GM23338 (cell line): Measurements from ENCODE around the gene C10orf105. TPM values are rescaled to one million over a fixed set of nuclear protein-coding genes. Genes with fewer than 3 reads are reported as not detected.

Experiments used
- ATAC-seq: fragments of 200-7000 bp; cut with Tn5 transposase; 3 replicates; pipeline ENCODE4 v1.9.1; 2020
- DNase-seq: peaks from one replicate; pipeline ENCODE4 v3.0.0-alpha.2; 2015; ENCODE audit warnings: low spot score
- H2AFZ ChIP-seq: fragments of 200-600 bp; sonication (generic); 2 replicates; pipeline ENCODE4 v1.8.0; 2016; ENCODE audit warnings: antibody characterized with exemption, mild to moderate bottlenecking, moderate library complexity
- H3F3A ChIP-seq: fragments of 200-600 bp; sonication (generic); replicated peaks from 2 replicates; pipeline ENCODE4 v1.8.0; 2017; ENCODE audit warnings: antibody characterized with exemption, mixed run types, low read depth
- H3K27ac ChIP-seq: fragments of 200-600 bp; sonication (generic); 2 replicates; pipeline ENCODE4 v1.6.1; 2016; ENCODE audit warnings: low read depth
- H3K27me3 ChIP-seq: fragments of 200-600 bp; sonication (generic); 2 replicates; pipeline ENCODE4 v1.8.0; 2016; ENCODE audit warnings: mild to moderate bottlenecking, mixed run types, moderate library complexity; ENCODE audit not compliant: insufficient read depth
- H3K36me3 ChIP-seq: fragments of 200-600 bp; sonication (generic); 2 replicates; pipeline ENCODE4 v1.8.0; 2016; ENCODE audit warnings: mild to moderate bottlenecking; ENCODE audit not compliant: insufficient read depth
- H3K4me1 ChIP-seq: fragments of 200-600 bp; sonication (generic); 2 replicates; pipeline ENCODE4 v1.8.0; 2016; ENCODE audit warnings: mild to moderate bottlenecking, moderate library complexity; ENCODE audit not compliant: insufficient read depth
- H3K4me2 ChIP-seq: fragments of 200-600 bp; sonication (generic); 2 replicates; pipeline ENCODE4 v1.7.1; 2017; ENCODE audit warnings: mixed run types
- H3K4me3 ChIP-seq: fragments of 200-600 bp; sonication (generic); 2 replicates; pipeline ENCODE4 v1.6.1; 2016; ENCODE audit warnings: mixed run types
- H3K79me2 ChIP-seq: fragments of 200-600 bp; sonication (generic); replicated peaks from 2 replicates; pipeline ENCODE4 v1.8.0; 2017; ENCODE audit warnings: mild to moderate bottlenecking; ENCODE audit not compliant: insufficient read depth
- H3K9me2 ChIP-seq: fragments of 200-600 bp; sonication (generic); 2 replicates; pipeline ENCODE4 v1.8.0; 2017; ENCODE audit not compliant: insufficient read depth
- H4K20me1 ChIP-seq: fragments of 200-600 bp; sonication (generic); replicated peaks from 2 replicates; pipeline ENCODE4 v1.8.0; 2017; ENCODE audit warnings: mild to moderate bottlenecking; ENCODE audit not compliant: insufficient read depth
- H3K27ac Mint-ChIP-seq: 2 replicates; pipeline ENCODE4 v1.8.0; 2020; ENCODE audit warnings: inconsistent platforms, mild to moderate bottlenecking, moderate library complexity, mixed read lengths
- H3K27me3 Mint-ChIP-seq: 3 replicates; pipeline ENCODE4 v1.8.0; 2022; ENCODE audit warnings: low read depth, mild to moderate bottlenecking, moderate library complexity, mixed read lengths, inconsistent platforms; ENCODE audit not compliant: insufficient read depth, poor library complexity
- H3K36me3 Mint-ChIP-seq: 3 replicates; pipeline ENCODE4 v1.8.0; 2021; ENCODE audit warnings: low read depth, mild to moderate bottlenecking, inconsistent platforms, moderate library complexity, mixed read lengths
- H3K4me1 Mint-ChIP-seq: 3 replicates; pipeline ENCODE4 v1.8.0; 2020; ENCODE audit warnings: mild to moderate bottlenecking, inconsistent platforms, mixed read lengths
- H3K4me3 Mint-ChIP-seq: 3 replicates; pipeline ENCODE4 v1.8.0; 2021; ENCODE audit warnings: moderate library complexity, mild to moderate bottlenecking, inconsistent platforms, mixed read lengths
- H3K9me3 Mint-ChIP-seq: 3 replicates; pipeline ENCODE4 v1.8.0; 2020; ENCODE audit warnings: moderate library complexity, mild to moderate bottlenecking, inconsistent platforms, mixed read lengths
- CREB1 ChIP-seq: fragments of 250-450 bp; sonication (Bioruptor Pico); IDR thresholded peaks from 2 replicates; pipeline ENCODE4 v1.5.0; 2020; ENCODE audit warnings: low read depth, mild to moderate bottlenecking, moderate library complexity
- CTCF ChIP-seq, 2 experiments: fragments of 200-600 bp in 1 of 2; sonication (generic) in 1 of 2; conservative IDR thresholded peaks; 2 replicates each; pipeline versions ENCODE4 v1.5.1 to v1.6.1; 2016 to 2017; ENCODE audit warnings: antibody characterized with exemption in 2 of 2, low read depth in 2 of 2, mild to moderate bottlenecking in 2 of 2, moderate library complexity in 1 of 2
- ETS1 ChIP-seq: IDR thresholded peaks from 2 replicates; pipeline ENCODE4 v1.6.1; 2016; ENCODE audit warnings: antibody characterized with exemption
- EZH2 ChIP-seq: fragments of 200-600 bp; sonication (generic); IDR thresholded peaks from one replicate; pipeline ENCODE4 v1.8.0; 2017; ENCODE audit warnings: antibody characterized with exemption, mild to moderate bottlenecking, low read depth; ENCODE audit not compliant: unreplicated experiment
- EZH2phosphoT487 ChIP-seq: fragments of 200-600 bp; sonication (generic); IDR thresholded peaks from one replicate; pipeline ENCODE4 v1.8.1; 2018; ENCODE audit warnings: antibody characterized with exemption; ENCODE audit not compliant: unreplicated experiment
- JUNB ChIP-seq: IDR thresholded peaks from one replicate; pipeline ENCODE4 v1.6.1; 2016; ENCODE audit warnings: antibody characterized with exemption; ENCODE audit not compliant: unreplicated experiment
- NANOG ChIP-seq: IDR thresholded peaks from 2 replicates; pipeline ENCODE4 v1.6.1; 2016; ENCODE audit warnings: antibody characterized with exemption, borderline replicate concordance
- POLR2AphosphoS5 ChIP-seq: IDR thresholded peaks from 2 replicates; pipeline ENCODE4 v1.6.1; 2016; ENCODE audit warnings: antibody characterized with exemption, low read depth
- REST ChIP-seq: IDR thresholded peaks from one replicate; pipeline ENCODE4 v1.6.1; 2018; ENCODE audit warnings: antibody characterized with exemption; ENCODE audit not compliant: unreplicated experiment
- STAT1 ChIP-seq: IDR thresholded peaks from one replicate; pipeline ENCODE4 v1.6.1; 2016; ENCODE audit warnings: antibody characterized with exemption; ENCODE audit not compliant: unreplicated experiment
- ZNF114 ChIP-seq: fragments of 250-450 bp; sonication (Bioruptor Pico); IDR thresholded peaks from 2 replicates; pipeline ENCODE4 v1.5.0; 2020; ENCODE audit warnings: mild to moderate bottlenecking, moderate library complexity
- ZNF331 ChIP-seq: fragments of 250-450 bp; sonication (Bioruptor Pico); IDR thresholded peaks from 2 replicates; pipeline ENCODE4 v1.5.0; 2020; ENCODE audit warnings: low read depth, mild to moderate bottlenecking, moderate library complexity
- ZNF462 ChIP-seq: fragments of 250-450 bp; sonication (Bioruptor Pico); IDR thresholded peaks from 2 replicates; pipeline ENCODE4 v1.5.0; 2020; ENCODE audit warnings: mild to moderate bottlenecking, moderate library complexity
- polyA plus RNA-seq: library from polyadenylated mRNA; unstranded; fragments of >200 nt; fragmentation: Nextera tagmentation; extraction: Ambion mirVana; gene quantifications from 2 replicates; pipeline ENCODE4 v1.2.1, GENCODE V29; 2016
- total RNA-seq: library from RNA; depleted of rRNA; stranded (reverse); fragments of >200 nt; shearing (Covaris generic); gene quantifications from 2 replicates; pipeline ENCODE4 v1.2.3, GENCODE V29; 2014

C10orf105 gene
- total and polyA plus RNA-seq, 2 experiments from 2014 or later: 0.15 to 0.17 TPM

GRCh38 chr10:71706216-71707121 lies 13.1 kb downstream of the C10orf105 start:
- Histone ChIP-seq H3K9me2 (no peaks in the 10 kb centered on the region), H3K79me2 (no peaks in the 10 kb centered on the region), H3K4me1 (no peaks in the 10 kb centered on the region), H3F3A (no peaks in the 10 kb centered on the region), H3K27me3 (no peaks in the 10 kb centered on the region), H3K36me3 (no peaks in the 10 kb centered on the region), H2AFZ (no peak overlapping the region), H3K4me3 (no peak overlapping the region), H3K4me2 (no peak overlapping the region), H3K27ac (no peak overlapping the region), H4K20me1 (no peaks in the 10 kb centered on the region)
- Mint-ChIP-seq H3K36me3 (no peaks in the 10 kb centered on the region), H3K27ac (no peak overlapping the region), H3K27me3 (peaks cover 8% of the 10 kb centered on the region), H3K4me3 (no peak overlapping the region), H3K9me3 (no peaks in the 10 kb centered on the region), H3K4me1 (no peaks in the 10 kb centered on the region; the same call in 1 of the 3 replicates)
- DNase-seq: no peak
- no peak for ATAC-seq
- no peak for TF ChIP-seq REST
- no peak for TF ChIP-seq EZH2
- TF ChIP-seq EZH2phosphoT487: no peak
- no peak for TF ChIP-seq ZNF462 (CRISPR knock-in tag)
- no peak for TF ChIP-seq ZNF114
- TF ChIP-seq NANOG: no peak
- TF ChIP-seq ZNF331 (CRISPR knock-in tag): no peak
- no peak for TF ChIP-seq CTCF (conservative IDR thresholded peaks at IDR 0.05; ENCODE audit: low read depth in 2 of 2)
- no peak for TF ChIP-seq ETS1
- TF ChIP-seq STAT1: no peak
- no peak for TF ChIP-seq CREB1 (CRISPR knock-in tag)
- TF ChIP-seq POLR2AphosphoS5: no peak
- TF ChIP-seq JUNB: no peak
